GM19238 (cell line): ENCODE measurements around the gene RTKN2.
"Not testable (repeated sequence)": the region's sequence is repeated elsewhere in the genome, so short reads cannot be mapped to it uniquely, and the experiment has no call there.

Experiments
- DNase-seq: peaks from one replicate; pipeline ENCODE4 v3.0.0; 2011; ENCODE audit warnings: low spot score; ENCODE audit not compliant: insufficient read length

Gene RTKN2

DNA sequence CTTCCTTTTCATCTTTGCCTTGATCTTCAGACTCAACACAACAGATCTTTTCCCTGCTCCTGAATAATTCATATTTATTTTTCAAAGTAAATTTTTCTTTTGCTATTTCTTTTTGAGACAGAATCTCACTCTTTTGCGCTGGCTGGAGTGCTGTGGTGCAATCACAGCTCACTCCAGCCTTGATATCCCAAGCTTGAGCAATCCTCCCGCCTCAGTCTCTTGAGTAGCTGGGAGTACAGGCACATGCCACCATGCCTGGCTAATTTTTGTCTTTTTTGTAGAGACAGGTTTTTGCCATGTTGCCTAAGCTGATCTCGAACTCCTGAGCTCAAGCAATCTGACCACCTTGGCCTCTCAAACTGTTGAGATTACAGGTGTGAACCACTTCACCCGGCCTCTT, 9.2 kb downstream of the RTKN2 start:
- no peak for DNase-seq

GRCh38 chr10:62258926-62259325, 9.7 kb downstream of the RTKN2 start:
- no peak for DNase-seq

DNA sequence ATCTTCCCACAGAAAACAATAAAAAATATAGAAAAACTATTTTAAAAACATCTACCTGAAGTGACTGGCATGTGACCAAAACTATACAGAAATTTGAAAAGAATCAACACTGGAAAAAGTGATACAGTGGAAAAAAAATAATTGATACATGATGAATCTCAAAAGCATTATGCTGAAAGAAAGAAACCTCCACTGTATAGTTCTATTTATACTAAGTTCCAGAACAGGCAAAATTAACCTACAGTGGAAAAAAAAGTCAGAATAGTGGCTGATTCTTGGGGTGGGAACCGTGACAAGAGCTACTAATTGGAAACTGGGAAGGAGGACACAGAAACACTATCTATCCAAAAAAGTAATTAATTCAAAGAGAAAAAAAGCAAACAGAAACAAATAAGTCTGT, 14.9 kb downstream of the RTKN2 start:
- no peak for DNase-seq

- no peak for DNase-seq
These were observed 16.6 kb downstream of the RTKN2 start for GRCh38 chr10:62252051-62252450.

DNA sequence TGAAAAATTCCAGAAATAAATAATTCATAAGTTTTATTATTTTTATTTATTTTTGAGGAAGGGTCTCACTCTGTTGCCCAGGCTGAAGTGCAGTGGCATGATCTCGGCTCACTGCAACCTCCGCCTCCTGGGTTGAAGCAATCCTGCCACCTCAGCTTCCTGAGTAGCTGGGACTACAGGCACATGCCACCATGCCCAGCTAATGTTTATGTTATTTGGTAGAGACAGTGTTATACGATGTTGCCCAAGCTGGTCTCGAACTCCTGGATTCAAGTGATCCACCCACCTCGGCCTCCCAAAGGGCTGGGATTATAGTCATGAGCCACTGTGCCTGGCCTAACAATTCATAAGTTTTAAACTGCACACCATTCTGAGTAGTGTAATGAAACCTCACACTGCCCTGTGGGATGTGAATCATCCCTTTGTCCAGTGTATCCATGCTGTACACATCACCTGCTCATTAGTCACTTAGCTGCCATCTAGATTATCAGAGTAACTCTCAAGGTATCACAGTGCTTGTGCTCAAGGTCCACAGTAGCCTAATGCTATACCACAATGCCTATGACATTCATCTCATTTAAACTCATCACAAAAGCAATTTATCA, 17.9 kb downstream of the RTKN2 start:
- no peak for DNase-seq

GRCh38 chr10:62249957-62250356, 18.7 kb downstream of the RTKN2 start:
- no peak for DNase-seq

DNA sequence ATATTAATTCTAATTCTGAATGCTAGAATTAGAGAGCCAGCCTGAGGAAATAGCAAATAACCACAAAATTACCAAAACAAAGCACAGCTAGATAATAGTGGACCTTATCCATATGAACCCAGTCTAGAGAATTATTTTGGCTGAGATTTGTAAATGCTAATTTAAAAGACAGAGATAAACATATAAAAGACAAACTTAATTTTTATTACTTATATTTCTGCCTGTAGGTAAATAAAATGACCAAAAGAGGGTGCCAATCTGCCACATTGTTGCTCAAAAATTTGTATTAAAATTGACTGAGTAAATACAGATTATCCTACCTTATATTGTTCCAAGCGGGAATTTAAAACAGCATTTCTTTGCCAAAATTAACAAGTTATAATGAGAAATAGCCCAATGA, 20.2 kb downstream of the RTKN2 start:
- no peak for DNase-seq

- DNase-seq, result no peak
These were observed 23.7 kb downstream of the RTKN2 start for GRCh38 chr10:62244785-62245467.

- no peak for DNase-seq
These were observed 24.6 kb downstream of the RTKN2 start for GRCh38 chr10:62244088-62244487.

- no peak for DNase-seq
These were observed 25.0 kb downstream of the RTKN2 start for GRCh38 chr10:62243647-62243997.

DNA sequence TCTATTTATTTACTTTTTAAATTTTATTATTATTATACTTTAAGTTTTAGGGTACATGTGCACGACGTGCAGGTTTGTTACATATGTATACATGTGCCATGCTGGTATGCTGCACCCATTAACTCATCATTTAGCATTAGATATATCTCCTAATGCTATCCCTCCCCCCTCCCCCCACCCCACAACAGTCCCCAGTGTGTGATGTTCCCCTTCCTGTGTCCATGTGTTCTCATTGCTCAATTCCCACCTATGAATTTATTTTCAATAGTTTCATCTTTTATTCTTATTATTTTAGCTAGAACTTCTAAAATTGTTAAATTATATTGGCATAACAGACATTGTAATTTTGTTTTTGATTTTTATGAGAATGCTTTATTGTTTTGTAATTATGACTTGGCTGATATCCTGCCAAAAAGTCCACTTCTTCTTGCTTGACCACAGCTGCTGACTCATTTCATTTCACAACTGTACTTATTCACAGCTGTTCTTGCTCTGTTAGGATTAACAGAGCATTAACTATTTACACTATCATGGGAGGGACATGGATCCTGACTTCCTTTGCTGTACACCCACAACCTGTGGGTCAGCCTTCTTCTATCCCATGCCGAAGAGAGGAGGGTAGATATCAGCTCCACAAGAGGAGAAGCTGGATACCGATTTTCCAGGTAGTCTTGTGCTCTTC, 25.5 kb downstream of the RTKN2 start:
- DNase-seq, result not testable (repeated sequence)

GRCh38 chr10:62241521-62241920, 27.1 kb downstream of the RTKN2 start:
- not testable (repeated sequence) for DNase-seq

- no peak for DNase-seq
These were observed 28.6 kb downstream of the RTKN2 start for GRCh38 chr10:62239994-62240393.

- DNase-seq, result no peak
These were observed 29.8 kb downstream of the RTKN2 start for GRCh38 chr10:62238880-62239279.

- no peak for DNase-seq
These were observed 30.7 kb downstream of the RTKN2 start for GRCh38 chr10:62237966-62238365.

DNA sequence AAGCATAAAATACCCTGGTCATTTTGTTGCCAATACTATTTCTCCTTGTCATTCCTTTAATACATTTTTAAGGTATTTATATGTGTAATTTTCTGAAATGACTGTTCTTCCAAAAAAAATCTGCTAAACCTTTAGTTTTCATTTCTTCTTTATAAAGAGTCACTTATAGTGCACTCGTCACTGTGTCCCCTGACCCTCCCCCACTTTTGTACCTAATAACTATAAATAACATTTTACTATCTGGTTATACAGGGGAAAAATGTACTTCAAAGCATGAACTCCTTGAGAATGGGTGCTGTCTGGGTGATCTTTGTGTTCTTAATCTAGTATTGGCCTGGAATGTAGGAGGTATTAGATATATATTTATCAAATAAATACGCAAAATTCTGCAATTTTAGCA, 31.1 kb downstream of the RTKN2 start:
- no peak for DNase-seq

DNA sequence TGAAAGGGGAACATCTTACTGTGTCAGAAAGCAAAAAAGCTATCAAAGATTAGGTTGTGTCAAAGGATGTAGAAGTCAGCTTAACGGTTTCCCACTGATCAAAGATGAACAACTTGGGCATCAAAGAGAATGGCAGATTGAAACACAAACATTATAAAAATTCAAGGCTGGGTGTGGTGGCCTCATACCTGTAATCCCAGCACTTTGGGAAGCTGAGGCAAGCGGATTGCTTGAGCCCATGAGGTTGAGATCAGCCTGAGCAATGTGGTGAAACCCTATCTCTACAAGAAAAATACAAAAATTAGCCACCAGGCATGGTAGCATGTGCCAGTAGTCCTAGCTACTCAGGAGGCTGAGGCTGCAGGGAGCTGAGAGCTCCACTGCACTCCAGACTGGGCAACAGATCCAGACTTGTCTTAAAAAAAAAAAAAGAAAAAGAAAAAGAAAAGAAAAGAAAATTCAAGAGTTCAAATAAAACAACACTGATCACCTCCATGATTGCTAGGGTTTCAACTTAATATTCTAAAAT, 34.5 kb downstream of the RTKN2 start:
- no peak for DNase-seq

- DNase-seq, result no peak
These were observed 35.1 kb downstream of the RTKN2 start for GRCh38 chr10:62233356-62234076.

DNA sequence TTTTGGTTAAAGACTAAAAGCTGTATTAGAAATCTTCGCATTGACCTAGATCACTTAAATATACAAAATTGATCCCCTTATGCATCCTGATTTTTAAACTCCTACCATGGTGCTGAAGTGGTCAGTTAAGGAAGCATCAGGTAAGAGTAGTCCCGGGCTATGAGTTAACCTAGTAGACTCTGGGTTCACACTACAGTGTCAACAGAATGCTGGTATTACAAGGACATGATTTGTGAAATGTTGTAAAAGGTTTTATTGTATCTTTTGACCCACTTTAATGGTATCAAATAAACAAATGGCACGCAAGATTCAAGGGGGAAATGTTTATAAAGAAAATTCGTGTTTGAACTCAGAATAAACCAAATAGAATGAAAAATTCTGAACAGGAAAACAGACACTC, 36.8 kb downstream of the RTKN2 start:
- DNase-seq, result no peak

GRCh38 chr10:62231371-62231770, 37.3 kb downstream of the RTKN2 start:
- no peak for DNase-seq

GRCh38 chr10:62230344-62231121, 38.1 kb downstream of the RTKN2 start:
- no peak for DNase-seq
